GM21367 (cell line): ENCODE results near the gene ANO8.
A peak's percentile ranks its signal among the peaks of the same experiment; 100 is the strongest.
"Not testable (repeated sequence)": the region's sequence is repeated elsewhere in the genome, so short reads cannot be mapped to it uniquely, and the experiment has no call there.

Experiments
- ATAC-seq: cut with Tn5 transposase; IDR thresholded peaks from one replicate; pipeline ENCODE4 v1.9.1; 2021; ENCODE audit not compliant: unreplicated experiment

Gene ANO8

DNA sequence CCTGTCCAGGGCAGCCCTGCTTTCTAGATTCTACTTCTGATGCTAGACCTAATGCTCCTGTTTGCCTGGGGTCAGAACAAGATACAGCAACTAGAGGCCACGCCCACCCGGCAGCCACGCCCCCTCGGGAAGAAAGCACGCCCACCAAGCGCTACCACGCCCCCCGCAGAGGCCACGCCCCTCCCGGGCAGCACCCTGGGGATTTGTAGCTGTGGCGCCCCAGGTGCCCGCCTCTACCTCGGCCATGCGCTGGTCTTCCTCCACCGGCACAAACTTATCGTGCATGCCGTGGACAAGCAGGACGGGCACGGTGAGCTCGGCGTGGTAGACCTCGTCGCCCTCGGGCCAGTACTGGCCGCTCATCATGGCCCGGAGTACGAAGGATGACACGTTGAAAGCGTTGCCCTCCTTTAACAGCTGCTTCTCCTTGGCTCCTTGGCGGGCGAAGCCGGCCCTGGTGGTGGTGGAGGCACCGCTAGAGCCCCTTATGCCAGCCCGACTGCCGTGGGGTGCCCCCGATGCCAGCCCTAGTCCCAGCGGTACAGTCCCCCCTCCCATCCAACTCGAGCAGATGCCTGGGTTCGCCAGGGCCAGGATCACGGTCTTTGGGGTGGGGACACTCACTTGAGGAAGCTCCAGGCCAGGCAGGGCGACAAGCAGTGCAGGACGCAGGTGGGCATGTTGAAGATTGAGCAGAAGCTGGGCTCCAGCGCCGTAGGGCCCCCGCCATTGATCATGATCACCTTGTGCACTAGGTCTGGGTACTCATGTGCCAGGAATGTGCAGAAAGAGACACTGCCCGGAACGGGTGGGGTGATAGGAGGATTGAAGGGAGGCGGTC, 40.4 kb downstream of the ANO8 start:
- ATAC-seq: no peak

DNA sequence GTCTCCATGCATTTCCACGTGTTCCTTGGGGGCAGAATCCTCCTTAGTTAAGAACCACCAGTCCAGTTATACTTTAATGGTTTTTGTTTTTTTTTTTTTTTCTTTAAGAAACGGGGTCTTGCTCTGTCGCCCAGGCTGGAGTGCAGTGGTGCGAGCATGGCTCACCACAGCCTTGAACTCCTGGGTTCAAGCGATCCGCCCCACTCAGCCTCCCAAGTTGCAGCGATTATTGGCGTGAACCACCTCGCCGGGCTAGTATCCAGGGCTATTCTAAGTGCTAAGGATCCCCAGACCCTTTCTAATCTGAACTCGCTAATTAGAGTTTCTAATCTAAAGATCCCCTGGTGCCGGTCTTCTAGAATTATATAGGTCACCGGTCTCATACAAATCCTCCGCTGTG, 41.0 kb downstream of the ANO8 start:
- ATAC-seq: no peak

DNA sequence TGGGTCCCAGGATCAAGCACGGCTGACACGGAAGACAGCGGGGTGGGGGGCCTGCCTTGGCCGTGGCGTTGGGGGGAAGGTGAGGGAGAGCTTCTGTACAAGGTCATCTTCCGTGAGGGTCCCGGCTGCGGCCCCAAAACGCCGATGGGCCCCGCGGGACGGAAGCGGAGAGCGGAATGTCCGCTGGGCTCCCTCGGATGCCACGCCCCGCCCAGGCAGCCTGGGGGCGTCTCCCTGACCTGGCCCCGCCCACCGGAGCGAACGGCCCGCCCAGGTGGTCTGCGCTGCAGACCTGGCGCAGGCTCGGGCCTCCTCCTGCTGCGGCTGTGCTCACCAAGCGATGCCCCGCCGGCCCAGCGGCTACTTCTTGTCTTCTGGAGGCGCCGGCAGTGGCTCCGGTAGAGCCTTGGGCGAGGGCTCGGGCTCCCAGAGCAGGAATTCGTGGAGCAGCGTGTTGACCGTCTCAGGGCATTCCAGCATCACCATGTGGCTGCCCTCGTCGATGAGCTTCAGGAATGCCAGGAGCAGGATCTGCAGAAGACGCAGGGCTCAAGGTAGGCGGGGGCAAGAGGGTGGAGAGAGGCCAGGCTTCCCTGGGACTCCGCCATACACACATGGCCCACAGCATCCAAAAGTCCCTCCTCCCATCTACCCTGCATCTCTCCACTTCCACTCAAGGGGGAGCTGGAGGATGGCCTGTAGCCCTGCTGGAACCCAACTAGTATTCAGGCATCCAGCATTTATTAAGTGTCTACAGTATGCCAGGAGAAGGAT, 42.2 kb downstream of the ANO8 start:
- ATAC-seq: peak; percentile 60

DNA sequence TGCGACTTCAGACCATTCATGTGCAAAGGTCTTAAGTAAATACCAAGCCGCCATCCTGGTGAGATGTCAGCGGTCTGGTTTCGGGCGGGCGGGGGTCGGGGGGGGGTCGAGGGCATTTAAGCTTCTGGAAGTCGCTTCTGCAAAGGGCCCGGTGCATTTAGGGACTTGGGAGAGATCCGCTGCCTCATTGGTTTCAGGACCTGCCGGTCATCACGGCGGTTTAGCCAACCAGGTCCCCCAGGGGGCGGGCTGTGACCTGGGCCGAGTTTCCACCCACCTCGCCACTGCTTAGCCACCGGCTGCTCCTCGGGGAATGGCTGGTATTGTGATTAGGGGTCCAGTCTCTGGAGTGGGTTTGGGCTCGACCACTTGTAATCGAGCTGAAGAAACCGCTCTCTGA, 45.2 kb downstream of the ANO8 start:
- ATAC-seq: no peak

DNA sequence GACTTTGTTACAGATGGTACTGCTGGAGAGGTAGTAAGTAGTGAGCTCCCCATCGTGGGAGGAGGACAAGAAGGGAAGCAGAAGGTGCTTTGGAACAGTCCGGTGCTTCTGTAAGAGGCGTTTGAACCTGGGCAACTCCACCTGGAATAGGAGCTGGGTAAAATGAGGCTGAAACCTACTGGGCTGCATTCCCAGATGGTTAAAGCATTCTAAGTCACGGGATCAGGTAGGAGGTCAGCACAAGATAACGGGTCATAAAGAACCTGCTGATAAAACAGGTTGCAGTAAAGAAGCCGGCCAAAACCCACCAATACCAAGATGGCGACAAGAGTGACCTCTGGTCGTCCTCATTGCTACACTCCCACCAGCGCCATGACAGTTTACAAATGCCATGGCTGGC, 47.9 kb downstream of the ANO8 start:
- no peak for ATAC-seq

DNA sequence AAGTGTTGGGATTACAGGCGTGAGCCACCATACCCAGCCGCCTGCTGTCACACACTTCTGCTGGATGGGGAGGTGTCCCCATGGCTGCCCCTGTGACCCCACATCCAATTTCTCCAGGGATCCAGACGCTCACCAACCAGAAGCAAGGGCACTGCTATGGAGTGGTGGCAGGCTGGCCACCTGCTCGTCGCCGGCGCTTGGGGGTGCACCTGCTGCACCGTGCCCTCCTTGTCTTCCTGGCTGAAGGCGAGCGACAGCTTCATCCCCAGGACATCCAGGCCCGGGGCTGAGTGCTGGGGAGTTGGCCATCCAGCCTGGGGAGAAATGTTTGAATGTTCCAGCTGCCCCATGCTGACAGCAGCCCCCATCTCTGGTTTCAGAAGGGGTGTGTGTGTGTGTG, 48.4 kb downstream of the ANO8 start:
- ATAC-seq: no peak

DNA sequence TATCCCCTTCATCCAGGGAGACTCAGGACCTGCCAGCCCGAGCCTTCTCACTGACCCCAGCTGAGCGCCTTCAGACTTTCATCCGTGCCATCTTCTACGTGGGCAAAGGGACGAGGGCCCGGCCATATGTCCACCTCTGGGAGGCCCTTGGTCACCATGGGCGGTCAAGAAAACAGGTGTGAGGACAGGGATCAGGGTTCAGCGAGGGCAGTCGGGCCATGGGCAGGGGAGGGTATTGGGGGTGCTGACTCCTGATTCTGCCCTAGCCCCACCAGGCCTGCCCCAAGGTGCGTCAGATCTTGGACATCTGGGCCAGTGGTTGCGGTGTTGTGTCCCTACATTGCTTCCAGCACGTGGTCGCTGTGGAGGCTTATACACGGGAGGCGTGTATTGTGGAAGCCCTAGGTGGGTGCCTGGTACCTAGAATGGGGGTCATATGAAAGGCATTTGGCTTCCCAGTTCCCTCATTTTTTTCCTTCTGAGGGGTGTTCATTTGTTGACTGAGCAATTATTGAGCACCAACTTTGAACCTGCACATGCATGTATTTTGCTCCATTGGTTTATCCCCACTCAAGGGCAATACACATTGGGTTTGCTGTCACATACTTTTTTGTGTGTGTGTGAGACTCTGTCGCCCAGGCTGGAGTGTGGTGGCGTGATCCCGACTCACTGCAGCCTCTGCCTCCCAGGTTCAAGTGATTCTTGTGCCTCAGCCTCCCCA, 49.1 kb downstream of the ANO8 start:
- no peak for ATAC-seq

DNA sequence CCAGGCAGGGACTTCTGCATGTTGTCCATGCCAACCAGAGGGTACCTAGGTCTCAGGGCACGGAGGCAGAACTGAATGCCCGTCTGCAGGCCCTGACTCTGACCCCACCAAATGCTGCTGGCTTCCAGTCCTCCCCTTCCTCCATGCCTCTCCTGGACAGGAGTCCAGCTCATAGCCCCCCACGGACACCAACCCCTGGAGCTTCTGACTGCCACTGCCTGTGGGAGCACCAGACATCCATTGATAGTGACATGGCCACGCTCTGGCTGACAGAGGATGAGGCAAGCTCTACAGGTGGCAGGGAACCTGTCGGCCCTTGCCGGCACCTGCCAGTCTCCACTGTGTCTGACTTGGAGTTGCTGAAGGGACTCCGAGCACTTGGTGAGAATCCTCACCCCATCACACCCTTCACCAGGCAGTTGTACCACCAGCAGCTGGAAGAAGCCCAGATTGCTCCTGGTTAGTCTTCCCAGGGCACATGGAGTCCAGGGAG, 51.1 kb downstream of the ANO8 start:
- ATAC-seq: no peak

DNA sequence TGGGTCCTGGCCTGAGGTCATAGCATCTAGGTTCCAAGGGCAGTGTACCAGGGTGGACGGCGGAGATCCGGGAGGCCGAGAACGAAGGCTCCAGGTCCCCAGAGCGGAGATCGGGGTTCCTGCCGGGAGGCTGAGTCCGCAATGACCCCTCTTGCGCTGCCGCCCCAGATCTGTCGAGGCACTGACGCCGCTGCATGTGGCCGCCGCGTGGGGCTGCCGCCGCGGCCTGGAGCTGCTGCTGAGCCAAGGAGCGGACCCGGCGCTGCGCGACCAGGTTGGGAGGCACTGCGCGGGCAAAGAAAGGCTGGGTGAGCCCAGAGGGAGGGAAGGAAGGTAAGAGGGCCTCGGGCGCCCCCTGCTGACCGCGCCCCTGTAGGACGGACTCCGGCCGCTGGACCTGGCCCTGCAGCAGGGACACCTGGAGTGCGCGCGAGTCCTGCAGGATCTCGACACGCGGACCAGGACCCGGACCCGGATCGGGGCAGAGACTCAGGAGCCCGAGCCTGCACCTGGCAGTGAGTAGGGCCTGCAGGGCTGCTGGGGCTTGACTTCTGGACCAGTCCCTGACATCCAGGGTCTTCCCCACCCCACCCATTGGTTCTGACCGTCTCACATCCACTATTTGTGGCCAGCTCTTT, 52.0 kb downstream of the ANO8 start:
- ATAC-seq: no peak

DNA sequence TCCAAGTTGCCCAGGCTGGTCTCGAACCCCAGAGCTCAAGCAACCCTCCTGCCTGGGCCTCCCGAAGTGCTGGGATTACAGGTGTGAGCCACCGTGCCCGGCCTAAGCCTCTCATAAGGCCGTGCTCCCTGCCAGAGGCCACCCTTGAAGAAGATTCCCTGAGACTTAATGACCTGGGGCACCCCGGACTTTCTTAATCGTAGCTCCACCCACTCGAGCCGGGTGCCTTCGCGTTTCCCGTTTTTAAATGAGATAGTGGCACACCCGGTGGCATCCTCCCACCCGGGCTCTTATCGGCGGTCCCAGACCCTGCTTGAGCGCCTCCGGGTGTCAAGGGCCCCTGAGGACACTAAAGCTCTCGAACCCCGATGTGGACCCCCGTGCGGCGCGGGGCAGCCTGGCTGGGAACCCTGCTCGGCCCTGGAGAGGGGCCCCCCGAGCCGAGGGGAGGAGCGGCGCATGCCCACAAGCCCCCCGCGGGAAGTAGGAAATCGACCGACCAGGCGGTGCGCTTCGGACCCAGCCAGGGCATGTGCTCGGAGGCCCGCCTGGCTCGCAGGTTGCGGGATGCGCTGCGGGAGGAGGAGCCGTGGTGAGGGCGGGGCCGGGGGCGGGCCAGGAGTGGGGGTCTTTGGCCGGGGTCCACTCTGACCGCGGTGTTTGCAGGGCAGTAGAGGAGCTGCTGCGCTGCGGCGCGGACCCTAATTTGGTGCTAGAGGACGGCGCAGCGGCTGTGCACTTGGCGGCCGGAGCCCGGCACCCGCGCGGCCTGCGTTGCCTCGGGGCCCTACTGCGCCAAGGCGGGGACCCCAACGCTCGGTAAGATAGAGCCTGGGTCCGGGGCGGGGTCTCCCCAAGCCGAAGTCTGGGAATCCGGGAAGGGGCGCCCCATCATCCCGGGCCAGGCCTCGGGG, 53.0 kb downstream of the ANO8 start, which contains the start of gene ANKLE1:
Gene ANKLE1, plus strand, starts transcription at position 511 of the 914 bp plus-strand sequence. Its CDS starts 20 bp downstream, at position 531.
- ATAC-seq: no peak

DNA sequence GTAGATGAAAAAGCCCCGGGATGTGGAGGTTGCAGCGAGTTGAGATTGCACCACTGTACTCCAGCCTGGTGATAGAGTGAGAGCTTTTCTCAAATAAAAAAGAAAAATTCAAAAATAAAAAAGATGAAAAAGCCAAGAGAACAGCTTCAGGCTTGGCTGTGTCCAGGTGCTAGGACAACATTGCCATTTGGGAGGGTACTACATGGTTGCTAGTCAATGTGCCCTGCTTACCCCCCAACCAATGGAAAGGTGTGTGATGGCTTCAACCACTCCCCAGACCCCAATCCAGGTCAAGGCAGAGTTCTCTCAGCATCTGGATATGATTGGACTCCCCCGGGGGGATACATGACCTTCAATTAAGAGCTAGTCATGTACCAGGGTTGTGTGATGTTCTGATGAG, 55.2 kb downstream of the ANO8 start:
- ATAC-seq: no peak

DNA sequence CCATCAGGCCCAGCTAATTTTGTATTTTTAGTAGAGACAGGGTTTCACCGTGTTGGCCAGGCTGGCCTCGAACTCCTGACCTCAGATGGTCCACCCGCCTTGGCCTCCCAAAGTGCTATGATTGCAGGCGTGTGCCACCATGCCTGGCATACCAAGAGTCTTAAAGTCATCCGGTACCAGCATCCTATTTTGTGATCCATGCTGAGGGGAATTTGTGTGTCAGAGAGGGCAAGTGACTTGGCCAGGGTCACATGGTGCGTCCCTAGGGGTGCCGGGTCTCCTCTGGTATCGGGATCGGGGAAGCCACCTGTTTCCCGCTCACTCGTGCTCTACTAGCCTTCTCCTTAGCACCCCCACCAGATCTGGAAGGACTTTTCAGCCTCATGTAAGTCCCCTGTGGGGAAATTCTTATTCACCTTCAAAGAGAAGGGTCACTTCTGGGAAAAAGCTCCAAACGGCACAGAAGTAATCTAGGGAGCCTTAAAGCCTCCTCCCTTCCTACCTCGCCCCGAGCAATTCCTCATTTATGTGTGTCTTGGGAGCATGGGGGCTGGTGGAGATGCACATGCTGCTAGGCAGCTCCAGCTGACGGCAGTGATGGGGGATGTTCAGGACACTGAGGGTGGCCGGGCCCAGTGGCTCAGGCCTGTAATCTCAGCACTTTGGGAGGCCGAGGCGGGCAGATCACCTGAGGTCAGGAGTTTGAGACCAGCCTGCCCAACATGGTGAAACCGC, 59.0 kb downstream of the ANO8 start:
- ATAC-seq: no peak

DNA sequence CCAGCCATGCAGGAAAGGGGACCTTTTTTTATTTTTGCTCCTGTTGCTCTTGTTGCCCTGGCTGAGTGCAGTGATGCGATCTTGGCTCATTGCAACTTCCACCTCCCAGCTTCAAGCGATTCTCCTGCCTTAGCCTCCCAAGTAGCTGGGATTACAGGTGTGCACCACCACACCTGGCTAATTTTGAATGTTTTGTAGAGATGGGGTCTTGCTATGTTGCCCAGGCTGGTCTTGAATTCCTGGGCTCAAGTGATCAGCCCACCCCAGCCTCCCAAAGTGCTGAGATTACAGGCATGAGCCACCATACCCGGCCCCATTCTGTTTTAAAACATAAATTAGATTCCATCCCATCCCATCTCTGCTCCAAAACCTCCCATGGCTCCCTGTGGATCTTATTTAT, 59.8 kb downstream of the ANO8 start:
- ATAC-seq: not testable (repeated sequence)
